K562 (cell line): ENCODE measurements around the gene RBM20. TPM values are rescaled to one million over a fixed set of nuclear protein-coding genes. Genes with fewer than 3 reads are reported as not detected.
A peak's percentile ranks its signal among the peaks of the same experiment; 100 is the strongest.

Experiments used
- BCL6 ChIP-seq: fragments of 250-450 bp; sonication (Bioruptor Pico); IDR thresholded peaks from 2 replicates; pipeline ENCODE4 v1.4.0; 2020
- BCLAF1 ChIP-seq, 2 experiments: fragments of 450-650 bp in 1 of 2; IDR thresholded peaks; 2 replicates each; pipeline ENCODE4 v1.6.1; 2011 to 2017; ENCODE audit warnings: low read depth in 2 of 2, antibody characterized with exemption in 1 of 2, borderline replicate concordance in 1 of 2, low read length in 1 of 2, mild to moderate bottlenecking in 1 of 2, mixed read lengths in 1 of 2; ENCODE audit not compliant: control insufficient read depth in 1 of 2
- CXXC5 ChIP-seq: fragments of 250-450 bp; sonication (Bioruptor Pico); IDR thresholded peaks from 2 replicates; pipeline ENCODE4 v1.8.0; 2022; ENCODE audit warnings: inconsistent platforms, mild to moderate bottlenecking, moderate library complexity
- ERF ChIP-seq: fragments of 450-650 bp; formaldehyde crosslinking; IDR thresholded peaks from 2 replicates; pipeline ENCODE4 v1.4.0; 2020; ENCODE audit warnings: mild to moderate bottlenecking, mixed read lengths
- HNRNPLL ChIP-seq: fragments of 200-400 bp; formaldehyde crosslinking; IDR thresholded peaks from 2 replicates; pipeline ENCODE4 v1.6.1; 2017; ENCODE audit warnings: low read length, low read depth, mild to moderate bottlenecking; ENCODE audit not compliant: poor library complexity, severe bottlenecking
- MYC ChIP-seq, 2 experiments: fragments of 250-450 bp in 1 of 2; sonication (Bioruptor Pico) in 1 of 2; IDR thresholded peaks; 2 replicates each; pipeline versions ENCODE4 v1.5.1 to v1.6.1; 2012 to 2021; ENCODE audit warnings: low read depth in 2 of 2, borderline replicate concordance in 1 of 2, improper control_type of control experiment in 1 of 2, low read length in 1 of 2, mild to moderate bottlenecking in 1 of 2, moderate library complexity in 1 of 2
- RBM34 ChIP-seq: fragments of 200-400 bp; formaldehyde crosslinking; IDR thresholded peaks from 2 replicates; pipeline ENCODE4 v1.6.1; 2018; ENCODE audit warnings: low read length, borderline replicate concordance; ENCODE audit not compliant: insufficient read depth
- ZBTB12 ChIP-seq: fragments of 250-450 bp; sonication (Bioruptor Pico); IDR thresholded peaks from 2 replicates; pipeline ENCODE4 v1.4.0; 2020
- ZFX ChIP-seq: sonication (generic); formaldehyde crosslinking; IDR thresholded peaks from 2 replicates; pipeline ENCODE4 v1.8.0; 2022; ENCODE audit warnings: mild to moderate bottlenecking, missing genetic modification reagents, moderate library complexity
- ZNF23 ChIP-seq: fragments of 250-450 bp; sonication (Bioruptor Pico); IDR thresholded peaks from 2 replicates; pipeline ENCODE4 v1.4.0; 2020; ENCODE audit warnings: mild to moderate bottlenecking
- ZNF318 ChIP-seq, 2 experiments: fragments of 450-650 bp; IDR thresholded peaks; 2 replicates each; pipeline ENCODE4 v1.6.1; 2016; ENCODE audit warnings: mild to moderate bottlenecking in 2 of 2, borderline replicate concordance in 1 of 2, low read depth in 1 of 2, moderate library complexity in 1 of 2
- ZNF696 ChIP-seq: fragments of 250-450 bp; sonication (Bioruptor Pico); conservative IDR thresholded peaks from 2 replicates; pipeline ENCODE4 v1.4.0; 2020; ENCODE audit warnings: mild to moderate bottlenecking, moderate library complexity
- polyA plus RNA-seq, 8 experiments: library from polyadenylated mRNA; depleted of rRNA in 4 of 8; stranded (reverse) in 5 of 8; unstranded in 3 of 8; fragments of >200 nt; fragmentation: Nextera tagmentation in 2 of 8; fragmentation: Illumina TruSeq in 1 of 8; extraction: Ambion mirVana in 2 of 8; extraction: Trizol in 1 of 8; gene quantifications; 2 replicates each; pipeline versions ENCODE4 v1.2.1 to v1.2.3, GENCODE V29; 2011 to 2014; ENCODE audit warnings: inconsistent platforms in 1 of 8, missing spikeins in 1 of 8
- total RNA-seq, 7 experiments: library from RNA; depleted of rRNA in 6 of 7; stranded (reverse); fragments of >200 nt in 6 of 7; fragmentation: Illumina TruSeq in 2 of 7; extraction: Trizol in 2 of 7; gene quantifications; 2 replicates each; pipeline versions ENCODE4 v1.2.1 to v1.2.3, GENCODE V29; 2011 to 2021; ENCODE audit warnings: low replicate concordance in 1 of 7

RBM20 gene
- total and polyA plus RNA-seq, 9 of the 15 experiments (the other 6 are each of a cell fraction or from before 2014, with no cell fraction given) = 0.63 to 5.7 (median 3.2) TPM

GRCh38 chr10:110671788-110672579 lies 27.8 kb downstream of the RBM20 start (continued):
- TF ChIP-seq ZNF696 (no peak), ZNF23 (CRISPR knock-in tag) (no peak), RBM34 (no peak), CXXC5 (CRISPR knock-in tag) (peak; percentile 69), ZBTB12 (CRISPR knock-in tag) (no peak), BCLAF1 (IDR thresholded peaks at IDR 0.05; ENCODE audit: borderline replicate concordance in 1 of 2, control insufficient read depth in 1 of 2, low read depth in 2 of 2, low read length in 1 of 2) (no peak), ZFX (peak; percentile 22; the same call in 1 of the 2 replicates), BCL6 (no peak), MYC (IDR thresholded peaks at IDR 0.05; ENCODE audit: low read depth, low read length) (peak; percentile 90), MYC (CRISPR knock-in tag; IDR thresholded peaks at IDR 0.05; ENCODE audit: borderline replicate concordance, low read depth) (no peak), ZNF318 (IDR thresholded peaks at IDR 0.05; ENCODE audit: borderline replicate concordance in 1 of 2, low read depth in 1 of 2) (no peak), HNRNPLL (peak; percentile 66), ERF (CRISPR knock-in tag) (no peak)
